Stimulated activated CD4-positive, alpha-beta T cell treated with anti-CD3 and anti-CD28 coated beads, Interleukin-2, amount 100 ng/mL, for 24 hours (primary cell): ENCODE measurements around the gene ACVR2A.

Experiments
- DNase-seq, 2 donors: peaks; one replicate each; pipeline ENCODE4 v3.0.0-alpha.2; 2020

ACVR2A gene

GRCh38 chr2:147844697-147845410, at the start of gene ACVR2A:
Gene ACVR2A, plus strand, starts transcription at chr2:147845029. Its CDS starts 124 bp downstream, at chr2:147845153.
- DNase-seq, result peak; percentile 40 to 43

GRCh38 chr2:147800316-147800715, 44.5 kb upstream of the ACVR2A start:
- DNase-seq, result no peak

GRCh38 chr2:147806846-147807245, 38.0 kb upstream of the ACVR2A start:
- no peak for DNase-seq

- DNase-seq, result no peak
Measured at GRCh38 chr2:147808520-147808919, 36.3 kb upstream of the ACVR2A start.

- DNase-seq, result no peak
Measured at GRCh38 chr2:147810883-147811765, 33.7 kb upstream of the ACVR2A start.

- DNase-seq, result no peak
Measured at GRCh38 chr2:147818741-147819140, 26.1 kb upstream of the ACVR2A start.

GRCh38 chr2:147824620-147825019, 20.2 kb upstream of the ACVR2A start:
- DNase-seq, result no peak

GRCh38 chr2:147826278-147827087, 18.3 kb upstream of the ACVR2A start:
- no peak for DNase-seq

- DNase-seq, result no peak
Measured at GRCh38 chr2:147827088-147827375, 17.8 kb upstream of the ACVR2A start.

- DNase-seq, result no peak
Measured at GRCh38 chr2:147829106-147829505, 15.7 kb upstream of the ACVR2A start.

- DNase-seq, result no peak
Measured at GRCh38 chr2:147836099-147836498, 8.7 kb upstream of the ACVR2A start.

GRCh38 chr2:147843391-147843863, 1.4 kb upstream of the ACVR2A start:
- no peak for DNase-seq

- peak; percentile 90 to 91 for DNase-seq
Measured at GRCh38 chr2:147843864-147844696, 749 bp upstream of the ACVR2A start.

- peak; percentile 41 to 60 for DNase-seq
Measured at GRCh38 chr2:147845411-147845971, 662 bp downstream of the ACVR2A start.

- DNase-seq, result no peak
Measured at GRCh38 chr2:147846412-147847081, 1.7 kb downstream of the ACVR2A start.

- no peak for DNase-seq
Measured at GRCh38 chr2:147847746-147848391, 3.0 kb downstream of the ACVR2A start.

- no peak for DNase-seq
Measured at GRCh38 chr2:147850838-147851237, 6.0 kb downstream of the ACVR2A start.

GRCh38 chr2:147851244-147851930, 6.6 kb downstream of the ACVR2A start:
- no peak for DNase-seq

GRCh38 chr2:147854557-147855134, 9.8 kb downstream of the ACVR2A start:
- no peak for DNase-seq

- DNase-seq, result no peak
Measured at GRCh38 chr2:147855316-147855715, 10.5 kb downstream of the ACVR2A start.
